NCI-H2107 treated with DMSO at 0.1 percent for 48 hours (cell line): ENCODE measurements around the gene CDC42BPA.
"Not testable (repeated sequence)": the region's sequence is repeated elsewhere in the genome, so short reads cannot be mapped to it uniquely, and the experiment has no call there.

ENCODE experiments used
- DNase-seq: peaks from one replicate; lab custom pipeline; 2025; ENCODE audit not compliant: unreplicated experiment; lab: John Stamatoyannopoulos, UW

Gene CDC42BPA

GRCh38 chr1:227069490-227069889 is 248.8 kb downstream of the CDC42BPA start:
- no peak for DNase-seq

- no peak for DNase-seq
These were observed 249.4 kb downstream of the CDC42BPA start for GRCh38 chr1:227068883-227069282.

- DNase-seq = no peak
These were observed 251.3 kb downstream of the CDC42BPA start for GRCh38 chr1:227066999-227067398.

- DNase-seq = no peak
These were observed 253.0 kb downstream of the CDC42BPA start for GRCh38 chr1:227065311-227065710.

- DNase-seq = no peak
These were observed 256.0 kb downstream of the CDC42BPA start for GRCh38 chr1:227062306-227062705.

GRCh38 chr1:227059076-227059475 is 259.2 kb downstream of the CDC42BPA start:
- no peak for DNase-seq

- no peak for DNase-seq
These were observed 260.0 kb downstream of the CDC42BPA start for GRCh38 chr1:227058321-227058751.

GRCh38 chr1:227049253-227049652 is 269.0 kb downstream of the CDC42BPA start:
- no peak for DNase-seq

- DNase-seq = no peak
These were observed 274.5 kb downstream of the CDC42BPA start for GRCh38 chr1:227043755-227044154.

GRCh38 chr1:227042292-227042691 is 276.0 kb downstream of the CDC42BPA start:
- no peak for DNase-seq

GRCh38 chr1:227038401-227038800 is 279.9 kb downstream of the CDC42BPA start:
- DNase-seq = no peak

- no peak for DNase-seq
These were observed 281.2 kb downstream of the CDC42BPA start for GRCh38 chr1:227037121-227037520.

- no peak for DNase-seq
These were observed 283.0 kb downstream of the CDC42BPA start for GRCh38 chr1:227035316-227035715.

GRCh38 chr1:227033880-227034279 is 284.4 kb downstream of the CDC42BPA start:
- DNase-seq = no peak

- DNase-seq = no peak
These were observed 285.9 kb downstream of the CDC42BPA start for GRCh38 chr1:227032396-227032795.

- DNase-seq = no peak
These were observed 301.3 kb downstream of the CDC42BPA start for GRCh38 chr1:227016990-227017389.

GRCh38 chr1:227010645-227011044 is 307.6 kb downstream of the CDC42BPA start:
- DNase-seq = no peak

GRCh38 chr1:227009937-227010336 is 308.4 kb downstream of the CDC42BPA start:
- no peak for DNase-seq

- no peak for DNase-seq
These were observed 312.0 kb downstream of the CDC42BPA start for GRCh38 chr1:227006226-227006796.

- no peak for DNase-seq
These were observed 313.5 kb downstream of the CDC42BPA start for GRCh38 chr1:227004796-227005195.

GRCh38 chr1:227003165-227003564 is 315.1 kb downstream of the CDC42BPA start:
- DNase-seq = no peak

- DNase-seq = no peak
These were observed 315.7 kb downstream of the CDC42BPA start for GRCh38 chr1:227002531-227003049.

- not testable (repeated sequence) for DNase-seq
These were observed 318.7 kb downstream of the CDC42BPA start for GRCh38 chr1:226999579-226999978.
